ENCODE data around the gene TMEM219.

TMEM219 gene

GRCh38 chr16:29983420-29984136 is 21.7 kb downstream of the TMEM219 start:
- no peak for DNase-seq (ENCODE audit: low read depth)
- no peak overlapping the region for H3K4me3 ChIP-seq (ENCODE audit: control insufficient read depth, low read depth, low read length)
- no peak for TF ChIP-seq CTCF (IDR thresholded peaks at IDR 0.05; ENCODE audit: control insufficient read depth, insufficient read depth, low read depth, low read length, missing control alignments)

- no peak for DNase-seq (ENCODE audit: low read depth)
- no peak overlapping the region for H3K4me3 ChIP-seq (ENCODE audit: control insufficient read depth, low read depth, low read length)
- no peak for TF ChIP-seq CTCF (IDR thresholded peaks at IDR 0.05; ENCODE audit: control insufficient read depth, insufficient read depth, low read depth, low read length, missing control alignments)
Measured at GRCh38 chr16:29984137-29984763, 22.4 kb downstream of the TMEM219 start.

GRCh38 chr16:29984764-29985147 is 22.9 kb downstream of the TMEM219 start:
- no peak for TF ChIP-seq CTCF (IDR thresholded peaks at IDR 0.05; ENCODE audit: control insufficient read depth, insufficient read depth, low read depth, low read length, missing control alignments)
- DNase-seq (ENCODE audit: low read depth), result no peak
- H3K4me3 ChIP-seq (ENCODE audit: control insufficient read depth, low read depth, low read length), result no peak overlapping the region

- H3K4me3 ChIP-seq (ENCODE audit: control insufficient read depth, low read depth, low read length), result no peak overlapping the region
- no peak for TF ChIP-seq CTCF (IDR thresholded peaks at IDR 0.05; ENCODE audit: control insufficient read depth, insufficient read depth, low read depth, low read length, missing control alignments)
Measured at GRCh38 chr16:29985271-29985811, 23.5 kb downstream of the TMEM219 start.

GRCh38 chr16:29986231-29986630 is 24.4 kb downstream of the TMEM219 start:
- TF ChIP-seq CTCF (IDR thresholded peaks at IDR 0.05; ENCODE audit: control insufficient read depth, insufficient read depth, low read depth, low read length, missing control alignments), result no peak
- no peak for DNase-seq (ENCODE audit: low read depth)
- no peak overlapping the region for H3K4me3 ChIP-seq (ENCODE audit: control insufficient read depth, low read depth, low read length)

More at GRCh38 chr16:29985271-29985811, 23.5 kb downstream of the TMEM219 start:
- no peak for DNase-seq (ENCODE audit: low read depth)

- TF ChIP-seq CTCF (IDR thresholded peaks at IDR 0.05; ENCODE audit: control insufficient read depth, insufficient read depth, low read depth, low read length, missing control alignments), result no peak
- DNase-seq (ENCODE audit: low read depth), result no peak
- H3K4me3 ChIP-seq (ENCODE audit: control insufficient read depth, low read depth, low read length), result no peak overlapping the region
Measured at GRCh38 chr16:29986931-29987330, 25.1 kb downstream of the TMEM219 start.
